Stimulated activated naive B cell treated with anti-CD40 and anti-IgM and Interleukin-4, amounts not matched to agents 10 μg/mL and 1 μg/mL and 100 μg/mL, for 72 hours (primary cell): ENCODE measurements around the gene STX17.

ENCODE experiments used
- ATAC-seq, 2 donors: fragments of 150-1000 bp; cut with Tn5 transposase; replicated peaks; 2 replicates each; pipeline ENCODE4 v1.10.0; 2021; ENCODE audit warnings: moderate library complexity in 1 of 2
- DNase-seq: peaks from one replicate; pipeline ENCODE4 v3.0.0; 2021
- H3K27ac Mint-ChIP-seq: one replicate; pipeline ENCODE4 v1.8.0; 2022; ENCODE audit warnings: mild to moderate bottlenecking, mixed read lengths
- H3K27me3 Mint-ChIP-seq, 2 donors: one replicate each; pipeline ENCODE4 v1.8.0; 2022; ENCODE audit warnings: mixed read lengths in 2 of 2
- H3K36me3 Mint-ChIP-seq, 2 donors: one replicate each; pipeline ENCODE4 v1.8.0; 2022; ENCODE audit warnings: mixed read lengths in 2 of 2, mild to moderate bottlenecking in 1 of 2
- H3K4me1 Mint-ChIP-seq, 2 donors: one replicate each; pipeline ENCODE4 v1.8.0; 2022; ENCODE audit warnings: mixed read lengths in 2 of 2, mild to moderate bottlenecking in 1 of 2
- H3K4me3 Mint-ChIP-seq, 2 donors: one replicate each; pipeline ENCODE4 v1.8.0; 2022; ENCODE audit warnings: mild to moderate bottlenecking in 2 of 2, mixed read lengths in 2 of 2, moderate library complexity in 1 of 2
- H3K9me3 Mint-ChIP-seq, 2 donors: one replicate each; pipeline ENCODE4 v1.8.0; 2022; ENCODE audit warnings: mixed read lengths in 2 of 2, mild to moderate bottlenecking in 1 of 2

Gene STX17

DNA sequence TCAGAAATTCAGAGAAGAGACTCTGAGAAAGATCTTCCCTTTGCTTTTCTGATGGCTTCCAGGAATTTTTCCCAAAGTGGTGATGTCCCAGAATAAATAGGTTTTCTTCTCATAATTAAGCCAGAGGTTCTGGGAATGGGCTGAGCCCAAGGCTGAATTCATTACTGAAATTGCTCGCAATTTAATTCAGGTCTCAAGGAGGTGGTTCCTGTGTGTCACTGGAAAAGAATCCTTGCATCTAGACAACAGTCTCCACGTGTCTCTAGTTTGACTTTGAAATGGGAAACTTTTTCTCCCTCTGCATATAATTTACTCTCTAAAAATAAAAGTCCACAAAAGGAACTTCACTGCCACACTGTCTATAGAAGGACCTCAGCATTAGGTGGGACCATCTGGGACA, 27.8 kb upstream of the STX17 start:
- Mint-ChIP-seq H3K36me3 (peaks cover 3% of the 10 kb centered on the region in 2 donors), H3K4me1 (peaks cover 0 to 2% of the 10 kb centered on the region in 2 donors), H3K27me3 (peaks cover 0 to 4% of the 10 kb centered on the region in 2 donors), H3K9me3 (peaks cover 6 to 9% of the 10 kb centered on the region in 2 donors), H3K27ac (no peak overlapping the region), H3K4me3 (no peak overlapping the region)
- no peak for ATAC-seq
- no peak for DNase-seq

DNA sequence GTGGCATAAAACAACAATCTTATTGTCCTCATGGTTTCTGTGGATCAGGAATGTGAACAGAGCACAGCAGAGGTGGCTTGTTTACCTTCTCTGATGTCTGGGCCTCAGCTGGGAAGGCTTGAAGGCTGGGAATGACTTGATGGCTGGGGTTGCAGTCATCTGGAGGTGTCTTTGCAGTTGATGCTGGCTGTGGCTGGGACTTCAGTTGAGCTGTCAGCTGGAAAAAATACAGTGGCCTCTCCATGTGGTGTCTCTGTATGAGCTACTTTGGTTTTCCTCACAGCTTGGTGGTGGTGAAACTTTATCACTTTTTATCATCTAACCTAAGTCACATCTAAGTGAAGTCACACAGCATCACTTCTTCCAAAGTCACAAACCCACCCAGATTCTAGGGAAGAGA, 24.7 kb upstream of the STX17 start:
- H3K27ac Mint-ChIP-seq = no peak overlapping the region
- peaks cover 0 to 4% of the 10 kb centered on the region in 2 donors for H3K27me3 Mint-ChIP-seq
- ATAC-seq (no peak), DNase-seq (no peak)
- no peaks in the 10 kb centered on the region for H3K9me3 Mint-ChIP-seq
- no peak overlapping the region for H3K4me3 Mint-ChIP-seq
- no peaks in the 10 kb centered on the region for H3K36me3 Mint-ChIP-seq
- peaks cover 0 to 5% of the 10 kb centered on the region in 2 donors for H3K4me1 Mint-ChIP-seq

DNA sequence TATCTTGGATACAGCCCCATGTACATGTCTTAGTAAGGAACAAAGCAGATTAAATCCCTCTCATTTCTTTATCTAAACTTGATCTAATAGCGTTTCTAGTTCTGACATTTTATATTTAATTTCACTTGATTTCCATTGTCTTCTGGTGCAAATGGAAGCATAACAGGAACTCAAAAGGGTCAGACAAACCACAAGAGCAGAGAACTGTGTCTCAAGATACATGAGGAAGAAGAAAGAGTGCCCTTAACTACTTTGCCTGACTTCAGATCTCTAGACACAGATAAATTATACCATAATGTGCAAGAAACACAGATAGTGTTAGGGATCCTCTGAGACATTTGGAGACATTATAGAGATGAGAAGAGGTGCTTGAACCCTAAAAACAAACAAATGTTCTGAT, 20.7 kb upstream of the STX17 start:
- no peak overlapping the region for H3K4me3 Mint-ChIP-seq
- peaks cover 0 to 5% of the 10 kb centered on the region in 2 donors for H3K27me3 Mint-ChIP-seq
- H3K27ac Mint-ChIP-seq = no peak overlapping the region
- peaks cover 2 to 5% of the 10 kb centered on the region in 2 donors for H3K4me1 Mint-ChIP-seq
- H3K9me3 Mint-ChIP-seq = no peaks in the 10 kb centered on the region
- DNase-seq (no peak), ATAC-seq (no peak)
- H3K36me3 Mint-ChIP-seq = no peaks in the 10 kb centered on the region

DNA sequence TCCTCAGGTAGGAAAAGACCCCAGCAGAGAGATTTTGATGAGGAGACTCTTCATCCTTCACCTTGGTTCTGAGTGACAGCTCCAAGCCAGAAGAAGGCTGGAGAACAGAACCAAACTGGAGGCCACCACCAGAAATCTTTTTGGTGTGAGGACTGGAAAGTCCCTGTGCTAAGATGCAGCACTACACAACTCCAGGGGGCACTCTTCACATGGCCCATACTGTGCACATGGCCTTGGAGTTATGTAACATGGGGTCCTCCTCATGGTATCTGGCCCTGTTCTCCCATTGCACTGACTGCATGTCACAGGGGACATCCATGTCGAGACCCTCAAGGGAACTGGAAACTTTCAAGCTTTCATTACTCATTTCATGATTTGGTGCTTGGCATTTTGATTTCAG, 17.3 kb upstream of the STX17 start:
- Mint-ChIP-seq H3K36me3 (no peaks in the 10 kb centered on the region), H3K4me3 (no peak overlapping the region), H3K9me3 (no peaks in the 10 kb centered on the region), H3K27me3 (peaks cover 0 to 13% of the 10 kb centered on the region in 2 donors), H3K27ac (no peak overlapping the region), H3K4me1 (peaks cover 2 to 5% of the 10 kb centered on the region in 2 donors)
- no peak for DNase-seq
- peak in 1 of 2 donors; percentile 38 for ATAC-seq

DNA sequence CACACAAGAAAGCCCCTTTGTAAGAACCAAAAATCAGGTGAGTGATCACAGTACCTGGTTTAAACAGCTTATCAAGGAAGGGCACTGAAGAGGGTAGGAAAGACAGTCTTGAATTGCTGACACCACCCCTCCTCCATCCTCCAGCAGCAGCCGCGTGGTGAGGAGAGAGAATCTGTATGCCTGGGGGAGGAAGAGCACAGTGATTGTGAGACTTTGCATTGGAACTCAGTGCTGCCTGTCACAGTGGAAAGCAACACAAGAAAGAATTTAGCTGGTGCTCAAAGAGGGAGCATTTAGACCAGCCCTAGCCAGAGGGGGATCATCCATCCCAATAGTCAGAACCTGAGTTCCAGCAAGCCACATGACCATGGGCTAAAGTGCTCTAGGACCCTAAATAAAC, 11.6 kb upstream of the STX17 start:
- peaks cover 0 to 5% of the 10 kb centered on the region in 2 donors for H3K4me1 Mint-ChIP-seq
- peaks cover 16 to 24% of the 10 kb centered on the region in 2 donors for H3K27me3 Mint-ChIP-seq
- H3K9me3 Mint-ChIP-seq = no peaks in the 10 kb centered on the region
- no peak overlapping the region for H3K27ac Mint-ChIP-seq
- no peaks in the 10 kb centered on the region for H3K36me3 Mint-ChIP-seq
- DNase-seq (no peak), ATAC-seq (no peak)
- H3K4me3 Mint-ChIP-seq = no peak overlapping the region

DNA sequence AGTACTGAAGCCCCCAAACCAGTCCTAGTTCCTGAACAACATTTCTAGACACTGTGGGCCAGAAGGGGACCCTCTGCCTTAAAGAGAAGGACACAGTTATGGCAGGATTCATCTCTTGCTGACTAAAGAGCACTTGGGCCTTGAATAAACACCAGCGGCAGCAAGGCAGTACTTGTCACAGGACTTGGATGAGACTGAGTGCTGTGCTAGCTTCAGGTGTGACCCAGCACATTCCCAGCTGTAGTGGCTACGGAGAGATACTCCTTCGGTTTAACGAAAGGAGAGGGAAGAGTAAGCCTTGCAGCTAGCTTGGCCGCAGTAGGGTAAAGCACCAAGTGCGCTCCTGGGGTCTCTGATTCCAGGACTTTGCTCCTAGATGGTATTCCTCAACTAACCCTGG, 10.9 kb upstream of the STX17 start:
- Mint-ChIP-seq H3K4me3 (no peak overlapping the region), H3K36me3 (no peaks in the 10 kb centered on the region), H3K9me3 (no peaks in the 10 kb centered on the region), H3K27ac (no peak overlapping the region), H3K27me3 (peaks cover 17 to 20% of the 10 kb centered on the region in 2 donors), H3K4me1 (peaks cover 0 to 5% of the 10 kb centered on the region in 2 donors)
- no peak for ATAC-seq
- no peak for DNase-seq

DNA sequence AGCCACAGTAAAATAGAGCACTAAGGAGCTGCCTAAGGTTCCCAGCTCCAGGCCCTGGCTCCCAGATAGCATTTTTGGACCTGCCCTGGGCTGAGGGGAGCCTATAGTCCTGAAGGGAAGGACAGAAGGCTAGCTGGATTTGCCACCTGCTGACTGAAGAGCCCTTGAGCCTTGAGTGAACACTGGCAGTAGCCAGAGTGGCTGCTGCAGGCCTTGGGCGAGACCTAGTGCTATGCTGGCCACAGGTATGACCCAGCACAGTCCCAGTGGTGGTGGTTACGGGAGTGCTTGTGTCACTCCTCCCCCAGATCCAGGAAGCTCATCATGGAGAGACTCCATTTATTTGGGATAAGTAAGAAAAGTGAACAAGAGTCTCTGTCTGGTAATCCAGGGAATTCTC, 10.3 kb upstream of the STX17 start:
- Mint-ChIP-seq H3K36me3 (no peaks in the 10 kb centered on the region), H3K9me3 (no peaks in the 10 kb centered on the region), H3K4me1 (peaks cover 0 to 5% of the 10 kb centered on the region in 2 donors), H3K4me3 (no peak overlapping the region), H3K27me3 (peaks cover 19 to 22% of the 10 kb centered on the region in 2 donors), H3K27ac (no peak overlapping the region)
- ATAC-seq (no peak), DNase-seq (no peak)

DNA sequence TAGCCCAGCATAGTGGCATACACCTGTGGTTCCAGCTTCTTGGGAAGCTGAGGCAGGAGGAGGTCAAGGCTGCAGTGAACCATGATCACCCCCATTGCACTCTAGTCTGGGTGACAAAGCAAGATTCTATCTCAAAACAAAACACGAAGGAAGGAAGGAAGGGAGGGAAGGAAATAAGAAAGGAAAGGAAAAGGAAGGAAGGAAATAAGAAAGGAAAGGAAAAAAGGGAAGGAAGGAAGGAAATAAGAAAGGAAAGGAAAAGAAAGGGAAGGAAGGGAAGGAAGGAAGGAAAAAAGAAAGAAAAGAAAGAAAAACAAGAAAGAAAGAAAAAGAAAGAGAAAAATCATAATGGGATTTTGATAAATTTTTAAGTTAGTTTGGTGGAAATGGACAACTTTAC, 3.1 kb upstream of the STX17 start:
- Mint-ChIP-seq H3K4me1 (peaks cover 16 to 23% of the 10 kb centered on the region in 2 donors), H3K36me3 (peaks cover 3 to 8% of the 10 kb centered on the region in 2 donors), H3K4me3 (no peak overlapping the region), H3K27me3 (peaks cover 6 to 11% of the 10 kb centered on the region in 2 donors), H3K9me3 (peaks cover 5 to 10% of the 10 kb centered on the region in 2 donors), H3K27ac (no peak overlapping the region)
- no peak for DNase-seq
- no peak for ATAC-seq

DNA sequence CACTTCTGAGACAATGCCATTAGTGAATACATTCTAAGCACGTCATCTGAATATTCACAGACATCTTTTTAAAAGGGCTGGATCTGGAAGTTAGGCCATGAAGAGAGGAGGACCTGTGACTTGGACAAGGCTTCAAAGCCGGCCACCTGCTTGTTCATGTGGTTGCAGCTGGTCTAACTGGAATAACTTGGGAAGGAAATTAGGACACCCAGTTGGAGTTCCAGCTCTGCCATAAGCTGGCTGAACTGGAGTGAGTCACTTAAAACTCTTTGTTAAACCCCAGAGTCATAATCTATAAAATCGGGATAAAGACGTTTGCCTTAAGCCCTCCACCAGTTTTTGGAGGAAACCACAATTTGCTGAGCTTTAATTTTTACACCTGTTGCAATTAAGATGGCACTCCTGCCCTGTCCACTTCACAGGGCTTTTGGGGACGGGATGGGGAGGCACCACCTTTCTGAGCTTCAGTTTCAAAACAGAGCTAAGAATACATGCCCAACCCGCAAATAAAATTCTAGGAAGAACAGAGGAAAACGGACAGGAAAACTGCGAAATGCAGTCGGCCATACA, 536 bp upstream of the STX17 start:
- Mint-ChIP-seq H3K27me3 (peaks cover under 1 to 11% of the 10 kb centered on the region in 2 donors), H3K4me1 (peaks cover 17 to 27% of the 10 kb centered on the region in 2 donors), H3K4me3 (peak overlapping the region; percentile 93), H3K27ac (peak overlapping the region; percentile 86), H3K9me3 (peaks cover 5 to 10% of the 10 kb centered on the region in 2 donors), H3K36me3 (peaks cover 3 to 8% of the 10 kb centered on the region in 2 donors)
- no peak for ATAC-seq
- DNase-seq = no peak

DNA sequence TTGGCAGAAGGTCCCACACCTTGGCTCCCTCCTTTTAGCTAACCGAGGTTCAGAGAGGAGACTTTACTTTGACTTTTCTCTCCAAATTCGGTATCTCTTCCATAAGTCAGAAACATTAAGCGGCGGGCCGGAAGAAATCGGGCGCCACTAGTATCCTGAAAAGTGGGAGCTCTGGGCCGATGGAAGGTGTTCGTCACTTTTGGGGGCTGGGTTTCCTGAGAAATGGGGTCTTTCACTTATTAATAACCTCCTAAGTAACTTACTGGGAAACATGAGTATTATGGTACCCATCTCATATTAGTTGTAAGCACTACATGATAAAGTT, 716 bp downstream of the STX17 start:
- H3K27me3 Mint-ChIP-seq = peaks cover 0 to 9% of the 10 kb centered on the region in 2 donors
- H3K27ac Mint-ChIP-seq = peak overlapping the region; percentile 98
- no peak for ATAC-seq
- no peak for DNase-seq
- peaks cover 8 to 12% of the 10 kb centered on the region in 2 donors for H3K36me3 Mint-ChIP-seq
- peaks cover 5 to 9% of the 10 kb centered on the region in 2 donors for H3K9me3 Mint-ChIP-seq
- peaks cover 17 to 27% of the 10 kb centered on the region in 2 donors for H3K4me1 Mint-ChIP-seq
- H3K4me3 Mint-ChIP-seq = peak overlapping the region; percentile 93

DNA sequence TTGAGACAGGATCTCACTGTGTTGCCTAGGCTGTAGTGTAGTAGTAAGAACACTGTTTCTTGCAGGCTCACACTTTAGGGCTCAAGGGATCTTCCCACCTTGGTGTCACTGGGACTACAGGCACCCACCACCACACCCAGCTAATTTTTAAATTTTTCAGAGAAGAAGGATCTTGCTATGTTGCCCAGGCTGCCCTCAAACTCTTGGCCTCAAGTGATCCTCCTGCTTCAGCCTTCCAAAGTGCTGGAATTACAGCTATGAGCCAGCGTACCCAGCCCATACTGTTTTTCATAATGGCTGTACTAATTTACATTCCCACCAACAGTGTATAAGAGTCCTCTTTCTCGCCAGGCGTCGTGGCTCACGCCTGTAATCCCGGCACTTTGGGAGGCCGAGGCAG, 5.1 kb downstream of the STX17 start:
- no peak overlapping the region for H3K27ac Mint-ChIP-seq
- DNase-seq = no peak
- peaks cover 9 to 12% of the 10 kb centered on the region in 2 donors for H3K4me1 Mint-ChIP-seq
- no peaks in the 10 kb centered on the region for H3K9me3 Mint-ChIP-seq
- H3K27me3 Mint-ChIP-seq = no peaks in the 10 kb centered on the region
- H3K36me3 Mint-ChIP-seq = peaks cover 5% of the 10 kb centered on the region in 2 donors
- no peak overlapping the region for H3K4me3 Mint-ChIP-seq
- no peak for ATAC-seq

DNA sequence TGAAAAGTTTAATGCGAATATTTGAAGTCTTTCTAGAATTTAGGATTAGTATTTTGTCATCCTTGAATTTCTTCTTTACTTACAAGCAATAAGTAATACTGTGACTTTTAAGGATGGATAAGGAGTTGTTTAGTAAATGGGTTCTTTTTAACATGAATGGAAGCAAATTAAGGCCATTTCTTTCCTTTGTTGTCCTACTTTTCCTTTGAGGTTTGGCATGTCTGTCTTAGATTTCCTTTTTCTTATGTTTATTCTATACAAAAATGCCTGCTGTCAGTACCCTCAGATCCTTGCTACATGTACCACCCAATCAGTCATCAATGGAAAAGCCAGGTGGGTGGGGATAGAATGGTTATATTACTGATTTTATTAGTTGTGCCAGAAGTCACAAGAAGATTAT, 10.2 kb downstream of the STX17 start:
- no peak for ATAC-seq
- Mint-ChIP-seq H3K4me3 (no peak overlapping the region), H3K27ac (no peak overlapping the region), H3K4me1 (peaks cover 0 to 8% of the 10 kb centered on the region in 2 donors), H3K27me3 (no peaks in the 10 kb centered on the region), H3K9me3 (no peaks in the 10 kb centered on the region), H3K36me3 (peaks cover 21 to 34% of the 10 kb centered on the region in 2 donors)
- DNase-seq = no peak

DNA sequence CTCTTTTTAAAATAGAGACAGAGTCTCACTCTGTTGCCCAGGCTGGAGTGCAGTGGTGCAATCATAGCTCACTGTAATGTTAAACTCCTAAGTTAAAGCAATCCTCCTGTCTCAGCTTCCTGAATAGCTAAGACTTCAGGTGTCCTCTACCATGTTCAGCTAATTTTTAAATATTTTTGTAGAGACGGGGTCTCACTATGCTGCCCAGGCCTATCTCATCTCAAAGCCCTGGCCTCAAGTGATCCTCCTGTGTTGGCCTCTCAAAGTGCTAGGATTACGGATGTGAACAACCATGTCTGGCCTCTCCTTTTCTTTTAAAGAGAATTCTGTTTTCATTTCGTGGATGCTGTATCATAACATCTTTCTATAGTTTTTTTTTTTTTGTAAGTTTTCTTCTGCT, 11.7 kb downstream of the STX17 start:
- H3K36me3 Mint-ChIP-seq = peaks cover 29 to 47% of the 10 kb centered on the region in 2 donors
- ATAC-seq = no peak
- DNase-seq = no peak
- peaks cover 2 to 8% of the 10 kb centered on the region in 2 donors for H3K4me1 Mint-ChIP-seq
- H3K9me3 Mint-ChIP-seq = no peaks in the 10 kb centered on the region
- no peaks in the 10 kb centered on the region for H3K27me3 Mint-ChIP-seq
- H3K27ac Mint-ChIP-seq = no peak overlapping the region
- no peak overlapping the region for H3K4me3 Mint-ChIP-seq

DNA sequence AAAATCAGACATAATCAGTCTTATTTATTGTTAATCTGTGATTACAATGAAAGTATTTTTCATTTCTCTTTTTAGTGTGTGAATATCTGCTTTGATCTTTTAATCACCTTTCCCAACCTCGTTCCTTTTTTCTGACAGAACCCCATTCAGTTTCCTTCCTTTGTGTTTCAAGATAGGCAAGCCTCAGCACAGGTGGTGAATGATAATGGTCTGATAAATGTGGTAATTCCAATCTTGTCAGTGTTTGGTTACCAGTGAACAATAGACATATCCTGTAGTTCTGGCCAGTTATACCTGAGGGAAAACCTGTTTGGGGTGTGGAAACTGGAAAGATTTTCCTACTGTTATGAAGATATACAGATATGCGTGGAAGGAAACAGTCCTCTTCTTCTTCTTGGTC, 13.5 kb downstream of the STX17 start:
- Mint-ChIP-seq H3K27ac (no peak overlapping the region), H3K27me3 (no peaks in the 10 kb centered on the region), H3K9me3 (peaks cover 0 to 4% of the 10 kb centered on the region in 2 donors), H3K4me1 (peaks cover 2 to 8% of the 10 kb centered on the region in 2 donors), H3K4me3 (no peak overlapping the region), H3K36me3 (peaks cover 40 to 64% of the 10 kb centered on the region in 2 donors)
- DNase-seq (no peak), ATAC-seq (no peak)

DNA sequence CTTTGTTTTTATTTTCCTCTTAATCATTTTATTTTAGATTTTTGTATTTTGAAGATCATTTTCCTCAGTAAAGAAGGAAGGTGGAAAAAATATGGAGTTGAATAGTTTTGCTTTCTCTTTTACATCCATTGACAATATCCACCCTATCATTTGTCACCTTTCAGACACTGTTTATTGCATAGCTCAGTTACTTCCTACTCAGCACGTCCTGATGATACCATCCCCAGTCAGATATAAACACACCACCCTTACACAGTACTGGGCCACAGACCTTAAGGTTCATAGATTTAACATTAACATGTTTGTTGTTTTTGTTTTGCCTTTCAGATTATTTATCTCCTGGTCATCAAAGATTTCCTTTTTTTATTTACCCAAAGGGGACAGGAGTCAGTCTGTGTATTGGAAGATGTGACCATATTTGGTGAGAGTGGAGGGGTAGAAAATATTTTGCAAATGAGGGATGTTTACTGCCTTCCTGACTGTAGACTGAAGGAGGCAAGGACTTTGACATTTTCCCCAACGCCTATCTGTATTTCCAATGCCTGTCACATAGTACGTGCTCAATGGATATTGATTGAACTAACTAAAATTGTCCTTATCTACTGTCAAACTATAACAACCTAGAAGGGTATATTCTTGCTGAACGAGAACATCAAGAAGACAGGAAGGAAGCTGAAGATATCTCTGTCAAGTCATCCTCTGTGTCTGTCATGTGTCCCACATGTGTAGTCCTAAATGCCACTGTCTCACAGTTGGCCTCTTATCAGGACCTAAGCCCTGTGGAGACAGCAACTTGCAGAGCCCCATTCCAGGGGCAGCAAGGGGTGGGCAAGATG, 15.6 kb downstream of the STX17 start:
- H3K36me3 Mint-ChIP-seq = peaks cover 54 to 85% of the 10 kb centered on the region in 2 donors
- ATAC-seq (no peak), DNase-seq (no peak)
- no peak overlapping the region for H3K27ac Mint-ChIP-seq
- no peak overlapping the region for H3K4me3 Mint-ChIP-seq
- H3K4me1 Mint-ChIP-seq = peaks cover 2 to 8% of the 10 kb centered on the region in 2 donors
- peaks cover 4 to 5% of the 10 kb centered on the region in 2 donors for H3K9me3 Mint-ChIP-seq
- no peaks in the 10 kb centered on the region for H3K27me3 Mint-ChIP-seq
